CD4-positive, CD25-positive, alpha-beta regulatory T cell (primary cell): ENCODE data around the gene PPP1R27. TPM values are rescaled to one million over a fixed set of nuclear protein-coding genes. Genes with fewer than 3 reads are reported as not detected.

ENCODE experiments used
- ATAC-seq, 2 donors: fragments of 150-1000 bp; cut with Tn5 transposase; one replicate each; pipeline ENCODE4 v1.10.0; 2021; ENCODE audit warnings: low read depth in 2 of 2, moderate number of reproducible peaks in 2 of 2, moderate library complexity in 1 of 2
- DNase-seq, 3 donors: peaks; one replicate each; pipeline versions ENCODE4 v3.0.0 to v3.0.0-alpha.2; 2012 to 2022; ENCODE audit warnings: mixed read lengths in 1 of 3
- H3K27ac ChIP-seq: one replicate; pipeline ENCODE4 v1.7.0; 2013; ENCODE audit warnings: mild to moderate bottlenecking, low read length; ENCODE audit not compliant: insufficient read depth, poor library complexity, severe bottlenecking
- H3K27me3 ChIP-seq: one replicate; pipeline ENCODE4 v1.7.0; 2013; ENCODE audit warnings: low read length; ENCODE audit not compliant: control insufficient read depth, insufficient read depth
- H3K36me3 ChIP-seq: one replicate; pipeline ENCODE4 v1.7.0; 2013; ENCODE audit warnings: mild to moderate bottlenecking, low read length, moderate library complexity; ENCODE audit not compliant: control insufficient read depth, insufficient read depth
- H3K4me1 ChIP-seq: 2 replicates; pipeline ENCODE4 v1.7.0; 2013; ENCODE audit warnings: mild to moderate bottlenecking, low read length; ENCODE audit not compliant: insufficient read depth, control insufficient read depth, poor library complexity, severe bottlenecking
- H3K4me3 ChIP-seq: one replicate; pipeline ENCODE4 v1.7.0; 2013; ENCODE audit warnings: low read depth, mild to moderate bottlenecking, low read length, moderate library complexity
- H3K9me3 ChIP-seq, 2 experiments: 1 replicate in 1 of 2; 2 replicates in 1 of 2; pipeline ENCODE4 v1.7.0; 2013; ENCODE audit warnings: low read length in 2 of 2, mild to moderate bottlenecking in 1 of 2, moderate library complexity in 1 of 2; ENCODE audit not compliant: control insufficient read depth in 2 of 2
- H3K27ac Mint-ChIP-seq, 3 donors: one replicate each; pipeline ENCODE4 v1.8.0; 2020 to 2022; ENCODE audit warnings: mild to moderate bottlenecking in 3 of 3, mixed read lengths in 3 of 3, moderate library complexity in 2 of 3
- H3K27me3 Mint-ChIP-seq: one replicate; pipeline ENCODE4 v1.8.0; 2022; ENCODE audit warnings: mild to moderate bottlenecking, mixed read lengths
- H3K36me3 Mint-ChIP-seq: one replicate; pipeline ENCODE4 v1.8.0; 2020; ENCODE audit warnings: mixed read lengths
- H3K4me1 Mint-ChIP-seq, 4 donors: one replicate each; pipeline ENCODE4 v1.8.0; 2020 to 2022; ENCODE audit warnings: mixed read lengths in 4 of 4, mild to moderate bottlenecking in 1 of 4
- H3K4me3 Mint-ChIP-seq, 4 donors: one replicate each; pipeline ENCODE4 v1.8.0; 2020 to 2022; ENCODE audit warnings: mild to moderate bottlenecking in 4 of 4, mixed read lengths in 4 of 4, moderate library complexity in 3 of 4
- H3K9me3 Mint-ChIP-seq, 7 donors: one replicate each; pipeline ENCODE4 v1.8.0; 2020 to 2022; ENCODE audit warnings: mixed read lengths in 7 of 7, mild to moderate bottlenecking in 3 of 7, moderate library complexity in 2 of 7
- polyA plus RNA-seq, 4 donors: library from polyadenylated mRNA; unstranded; fragments of 300-500 nt; fragmentation: Illumina TruSeq; gene quantifications; one replicate each; pipeline ENCODE4 v1.2.3, GENCODE V29; 2021
- total RNA-seq: library from RNA; stranded (reverse); gene quantifications from one replicate; pipeline ENCODE4 v1.2.3, GENCODE V29; 2022

Gene PPP1R27
- total and polyA plus RNA-seq, 5 donors from 2014 or later = not detected

- no peaks in the 10 kb centered on the region for H3K27me3 Mint-ChIP-seq
- H3K4me1 Mint-ChIP-seq = peaks cover 5 to 23% (median 9%) of the 10 kb centered on the region in 4 donors
- H3K36me3 Mint-ChIP-seq = no peaks in the 10 kb centered on the region
- Histone ChIP-seq H3K27me3 (no peaks in the 10 kb centered on the region), H3K27ac (peak overlapping the region; percentile 92), H3K4me1 (peaks cover 24% of the 10 kb centered on the region), H3K9me3 (no peaks in the 10 kb centered on the region), H3K36me3 (no peaks in the 10 kb centered on the region), H3K4me3 (no peak overlapping the region)
- no peaks in the 10 kb centered on the region for H3K9me3 Mint-ChIP-seq
- H3K27ac Mint-ChIP-seq = peak overlapping the region; percentile 88 to 91 (median 88)
- peak overlapping the region; percentile 83 to 92 (median 88) for H3K4me3 Mint-ChIP-seq
- ATAC-seq = no peak
- peak in 1 of 3 donors; percentile 5 for DNase-seq
Measured at GRCh38 chr17:81833921-81834830, 674 bp downstream of the PPP1R27 start.

DNA sequence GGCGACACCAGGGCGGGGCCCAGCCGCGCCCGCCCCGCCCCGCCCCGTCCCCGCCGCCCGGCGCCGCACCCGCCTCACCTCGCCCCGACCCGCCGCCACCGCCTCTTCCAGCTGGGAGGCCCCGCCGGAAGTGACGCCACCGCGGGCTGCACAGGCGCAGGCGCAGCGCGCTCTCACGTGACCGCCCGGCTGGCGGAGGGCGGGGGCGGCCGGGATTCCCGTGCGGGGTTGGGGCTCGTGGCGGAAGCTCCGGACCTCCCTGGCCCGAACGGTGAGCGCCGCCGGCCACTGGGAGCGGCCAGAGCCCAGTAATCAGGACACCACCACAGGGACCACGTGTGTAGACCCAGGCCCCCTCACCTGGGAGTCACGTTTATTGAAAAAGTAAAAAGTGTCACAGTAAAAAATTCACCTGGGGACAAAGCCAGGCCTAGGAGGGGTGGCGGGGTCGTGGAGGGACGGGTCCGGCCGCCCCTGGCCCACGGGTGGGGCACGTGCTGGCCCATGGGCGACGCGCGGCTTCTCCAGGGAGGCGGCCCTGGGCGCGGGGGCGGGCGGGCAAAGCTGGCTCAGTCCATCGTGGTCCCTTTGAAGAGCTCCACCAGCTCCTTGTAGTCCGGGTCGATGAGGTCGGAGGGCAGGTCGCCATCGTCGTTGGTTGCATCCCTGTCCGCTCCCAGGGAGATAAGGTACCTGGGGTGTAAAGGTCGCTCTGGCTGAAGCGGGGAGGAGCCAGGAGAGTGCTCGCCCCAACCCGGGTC, 1.5 kb downstream of the PPP1R27 start, which contains the start of gene MCRIP1:
MCRIP1 (minus strand) TSS at position 132 of the 761 bp plus-strand sequence. CDS start 8,785 bp downstream, outside the sequence.
- Histone ChIP-seq H3K4me1 (peaks cover 24% of the 10 kb centered on the region), H3K36me3 (no peaks in the 10 kb centered on the region), H3K27ac (peak within 1 kb of the TSS; percentile 92), H3K27me3 (no peaks in the 10 kb centered on the region), H3K4me3 (peak within 1 kb of the TSS; percentile 71), H3K9me3 (no peaks in the 10 kb centered on the region)
- peak; percentile 79 to 81 for ATAC-seq
- Mint-ChIP-seq H3K4me1 (peaks cover 5 to 25% (median 11%) of the 10 kb centered on the region in 4 donors), H3K27ac (peak within 1 kb of the TSS; percentile 88 to 98 (median 93)), H3K9me3 (no peaks in the 10 kb centered on the region), H3K27me3 (no peaks in the 10 kb centered on the region), H3K36me3 (no peaks in the 10 kb centered on the region), H3K4me3 (peak within 1 kb of the TSS; percentile 91 to 97 (median 95))
- peak; percentile 91 to 95 (median 91) for DNase-seq

- Mint-ChIP-seq H3K4me1 (peaks cover 5 to 29% (median 12%) of the 10 kb centered on the region in 4 donors), H3K9me3 (no peaks in the 10 kb centered on the region), H3K27ac (peak overlapping the region; percentile 84 to 98 (median 93)), H3K4me3 (peak overlapping the region; percentile 91 to 97 (median 95)), H3K27me3 (no peaks in the 10 kb centered on the region), H3K36me3 (no peaks in the 10 kb centered on the region)
- Histone ChIP-seq H3K27me3 (no peaks in the 10 kb centered on the region), H3K9me3 (no peaks in the 10 kb centered on the region), H3K4me1 (peaks cover 24% of the 10 kb centered on the region), H3K36me3 (no peaks in the 10 kb centered on the region), H3K4me3 (peak overlapping the region; percentile 71), H3K27ac (peak overlapping the region; percentile 72)
- DNase-seq (peak in 2 of 3 donors; percentile 34 to 49), ATAC-seq (peak; percentile 7 to 22)
Measured at GRCh38 chr17:81832608-81833159, 2.2 kb downstream of the PPP1R27 start.

- H3K9me3 ChIP-seq = no peaks in the 10 kb centered on the region
- peaks cover 5 to 29% (median 12%) of the 10 kb centered on the region in 4 donors for H3K4me1 Mint-ChIP-seq
- H3K27me3 ChIP-seq = no peaks in the 10 kb centered on the region
- peak overlapping the region; percentile 84 to 98 (median 93) for H3K27ac Mint-ChIP-seq
- no peaks in the 10 kb centered on the region for H3K36me3 Mint-ChIP-seq
- H3K36me3 ChIP-seq = no peaks in the 10 kb centered on the region
- peaks cover 24% of the 10 kb centered on the region for H3K4me1 ChIP-seq
- H3K27me3 Mint-ChIP-seq = no peaks in the 10 kb centered on the region
- H3K4me3 ChIP-seq = peak overlapping the region; percentile 71
- H3K9me3 Mint-ChIP-seq = no peaks in the 10 kb centered on the region
- peak; percentile 43 to 50 for ATAC-seq
- H3K4me3 Mint-ChIP-seq = peak overlapping the region; percentile 91 to 97 (median 95)
- peak; percentile 22 to 71 (median 58) for DNase-seq
- H3K27ac ChIP-seq = peak overlapping the region; percentile 72
Measured at GRCh38 chr17:81831957-81832607, 2.8 kb downstream of the PPP1R27 start.

DNA sequence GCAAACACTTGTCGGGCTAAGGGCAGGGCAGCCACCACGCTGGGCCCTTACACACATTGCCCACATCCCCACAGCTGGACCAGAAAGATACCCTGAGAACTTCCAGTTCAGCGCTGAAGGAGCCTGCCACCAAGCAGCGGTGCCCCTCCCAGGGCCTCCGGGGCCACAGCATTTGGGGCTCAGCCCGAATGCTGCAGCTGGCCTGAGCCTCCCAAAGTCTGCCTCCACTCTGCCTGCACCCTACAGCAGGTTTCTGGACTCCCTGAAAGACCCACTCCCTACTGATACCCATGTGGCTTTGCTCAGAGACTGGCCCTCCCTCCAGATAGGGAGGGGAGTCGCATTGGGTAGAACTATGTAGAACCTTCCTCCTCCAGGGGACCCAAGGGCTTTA, 3.3 kb downstream of the PPP1R27 start:
- peak overlapping the region; percentile 72 for H3K27ac ChIP-seq
- Mint-ChIP-seq H3K4me3 (peak overlapping the region; percentile 91 to 97 (median 95)), H3K9me3 (no peaks in the 10 kb centered on the region), H3K27ac (peak overlapping the region in 2 of 3 donors; percentile 93 to 98), H3K27me3 (no peaks in the 10 kb centered on the region), H3K4me1 (peaks cover 5 to 29% (median 12%) of the 10 kb centered on the region in 4 donors), H3K36me3 (no peaks in the 10 kb centered on the region)
- no peaks in the 10 kb centered on the region for H3K27me3 ChIP-seq
- ATAC-seq (no peak), DNase-seq (peak in 1 of 3 donors; percentile 12)
- H3K4me1 ChIP-seq = peaks cover 24% of the 10 kb centered on the region
- no peaks in the 10 kb centered on the region for H3K36me3 ChIP-seq
- H3K9me3 ChIP-seq = no peaks in the 10 kb centered on the region
- H3K4me3 ChIP-seq = peak overlapping the region; percentile 71

DNA sequence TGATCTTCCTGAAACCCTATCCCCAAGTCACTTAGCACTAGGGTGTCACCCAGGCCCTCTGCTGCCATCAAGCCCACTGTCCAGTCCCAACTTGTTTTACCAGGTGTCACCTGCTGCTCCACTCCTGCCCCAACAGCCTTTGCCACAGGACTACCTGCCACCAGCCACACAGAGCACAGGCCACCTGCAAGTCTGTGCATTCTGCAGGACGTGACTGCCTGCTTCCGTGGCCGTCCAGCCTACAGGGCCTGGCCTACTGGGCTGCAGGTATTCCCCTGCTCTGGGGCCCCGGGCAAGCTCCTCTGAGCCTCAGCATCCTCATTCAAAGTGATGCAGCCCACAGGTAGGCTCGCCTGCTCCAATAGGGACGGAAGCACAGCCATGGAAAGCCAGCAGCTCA, 5.0 kb downstream of the PPP1R27 start:
- Mint-ChIP-seq H3K4me3 (peak overlapping the region in 1 of 4 donors; percentile 54), H3K27me3 (no peaks in the 10 kb centered on the region), H3K27ac (peak overlapping the region in 1 of 3 donors; percentile 26), H3K36me3 (peaks cover 4% of the 10 kb centered on the region), H3K9me3 (peaks cover 0 to 2% (median 0%) of the 10 kb centered on the region in 7 donors), H3K4me1 (peaks cover 5 to 33% (median 13%) of the 10 kb centered on the region in 4 donors)
- Histone ChIP-seq H3K27ac (no peak overlapping the region), H3K4me1 (peaks cover 24% of the 10 kb centered on the region), H3K36me3 (no peaks in the 10 kb centered on the region), H3K27me3 (no peaks in the 10 kb centered on the region), H3K4me3 (no peak overlapping the region), H3K9me3 (no peaks in the 10 kb centered on the region)
- DNase-seq = no peak
- no peak for ATAC-seq

- ATAC-seq = no peak
- Histone ChIP-seq H3K4me1 (peaks cover 19% of the 10 kb centered on the region), H3K9me3 (no peaks in the 10 kb centered on the region), H3K36me3 (no peaks in the 10 kb centered on the region), H3K4me3 (no peak overlapping the region), H3K27me3 (no peaks in the 10 kb centered on the region), H3K27ac (no peak overlapping the region)
- no peak for DNase-seq
- Mint-ChIP-seq H3K4me3 (peak overlapping the region in 1 of 4 donors; percentile 89), H3K9me3 (peaks cover 0 to 2% (median 0%) of the 10 kb centered on the region in 7 donors), H3K4me1 (peaks cover 5 to 31% (median 13%) of the 10 kb centered on the region in 4 donors), H3K27ac (peak overlapping the region in 1 of 3 donors; percentile 65), H3K27me3 (no peaks in the 10 kb centered on the region), H3K36me3 (peaks cover 6% of the 10 kb centered on the region)
Measured at GRCh38 chr17:81828656-81829055, 6.2 kb downstream of the PPP1R27 start.
